Mammary epithelial cell (primary cell): ENCODE results near the gene TBXAS1.

Experiments
- CTCF ChIP-seq, 2 donors: IDR thresholded peaks in 1 of 2; conservative IDR thresholded peaks in 1 of 2; 2 replicates each; pipeline ENCODE4 v1.5.1; 2011 to 2012; ENCODE audit warnings: inconsistent platforms in 2 of 2, low read length in 2 of 2, mild to moderate bottlenecking in 2 of 2, control low read depth in 1 of 2, low read depth in 1 of 2; ENCODE audit not compliant: insufficient read depth in 1 of 2; ENCODE audit errors: extremely low read depth in 1 of 2
- EZH2 ChIP-seq: IDR thresholded peaks from 2 replicates; pipeline ENCODE4 v1.6.1; 2012; ENCODE audit warnings: low read length, inconsistent platforms, borderline replicate concordance

- TF ChIP-seq CTCF (conservative IDR thresholded peaks at IDR 0.05 in 1 of 2, IDR thresholded peaks at IDR 0.05 in 1 of 2; ENCODE audit: extremely low read depth in 1 of 2, insufficient read depth in 1 of 2, low read depth in 1 of 2, low read length in 2 of 2) (no peak), EZH2 (no peak)
Observed at GRCh38 chr7:139855498-139856270, 26.6 kb downstream of the TBXAS1 start.
